DOHH2 (cell line): ENCODE results near the gene ARL8B.

Source experiments
- H3F3A ChIP-seq: fragments of 200-600 bp; sonication (generic), shearing (Covaris generic); 2 replicates; pipeline ENCODE4 v1.6.0; 2016; ENCODE audit warnings: antibody characterized with exemption, mild to moderate bottlenecking; ENCODE audit not compliant: control insufficient read depth, insufficient read depth
- H3K27ac ChIP-seq: fragments of 200-600 bp; sonication (generic); 2 replicates; pipeline ENCODE4 v1.5.1; 2014; ENCODE audit warnings: low read depth, mild to moderate bottlenecking, low read length, moderate library complexity
- H3K27me3 ChIP-seq: fragments of 200-600 bp; sonication (generic); 2 replicates; pipeline ENCODE4 v1.6.1; 2014; ENCODE audit warnings: mild to moderate bottlenecking, low read length, mixed read lengths; ENCODE audit not compliant: control insufficient read depth
- H3K36me3 ChIP-seq: fragments of 200-600 bp; sonication (generic); 2 replicates; pipeline ENCODE4 v1.6.1; 2014; ENCODE audit warnings: mild to moderate bottlenecking, low read length, moderate library complexity, mixed read lengths; ENCODE audit not compliant: control insufficient read depth
- H3K4me1 ChIP-seq: fragments of 200-600 bp; sonication (generic); 2 replicates; pipeline ENCODE4 v1.6.1; 2014; ENCODE audit warnings: mild to moderate bottlenecking, low read length, mixed read lengths; ENCODE audit not compliant: control insufficient read depth
- H3K4me2 ChIP-seq: fragments of 200-600 bp; sonication (generic); 2 replicates; pipeline ENCODE4 v1.6.0; 2014; ENCODE audit warnings: mild to moderate bottlenecking, low read length, moderate library complexity
- H3K4me3 ChIP-seq: fragments of 200-600 bp; sonication (generic); 2 replicates; pipeline ENCODE4 v1.5.1; 2014; ENCODE audit warnings: mild to moderate bottlenecking, low read length, mixed read lengths
- H3K79me2 ChIP-seq: fragments of 200-600 bp; sonication (generic); 2 replicates; pipeline ENCODE4 v1.6.1; 2014; ENCODE audit warnings: mild to moderate bottlenecking, low read length, mixed read lengths; ENCODE audit not compliant: control insufficient read depth
- H3K9me2 ChIP-seq: fragments of 200-600 bp; sonication (generic); replicated peaks from 2 replicates; pipeline ENCODE4 v1.6.1; 2014; ENCODE audit warnings: mild to moderate bottlenecking, low read length, mixed read lengths; ENCODE audit not compliant: control insufficient read depth
- H3K9me3 ChIP-seq: fragments of 200-600 bp; sonication (generic); 2 replicates; pipeline ENCODE4 v1.6.1; 2014; ENCODE audit warnings: antibody characterized with exemption, low read length, mixed read lengths; ENCODE audit not compliant: control insufficient read depth, insufficient read depth
- H4K20me1 ChIP-seq: fragments of 200-600 bp; sonication (generic); 2 replicates; pipeline ENCODE4 v1.6.0; 2014; ENCODE audit warnings: low read depth, mild to moderate bottlenecking, antibody characterized with exemption, low read length, moderate library complexity; ENCODE audit not compliant: control insufficient read depth, insufficient read depth
- EZH2phosphoT487 ChIP-seq: fragments of 200-600 bp; sonication (generic); IDR thresholded peaks from 2 replicates; pipeline ENCODE4 v1.6.1; 2017; ENCODE audit warnings: borderline replicate concordance, mild to moderate bottlenecking, antibody characterized with exemption, low read length, moderate library complexity, mixed read lengths
- TF ChIP-seq, protein P1 (sequence below): fragments of 200-600 bp; sonication (generic); IDR thresholded peaks from one replicate; pipeline ENCODE4 v1.5.1; 2014; ENCODE audit warnings: antibody characterized with exemption, mild to moderate bottlenecking, low read depth, low read length; ENCODE audit not compliant: poor library complexity, severe bottlenecking

ARL8B gene

DNA sequence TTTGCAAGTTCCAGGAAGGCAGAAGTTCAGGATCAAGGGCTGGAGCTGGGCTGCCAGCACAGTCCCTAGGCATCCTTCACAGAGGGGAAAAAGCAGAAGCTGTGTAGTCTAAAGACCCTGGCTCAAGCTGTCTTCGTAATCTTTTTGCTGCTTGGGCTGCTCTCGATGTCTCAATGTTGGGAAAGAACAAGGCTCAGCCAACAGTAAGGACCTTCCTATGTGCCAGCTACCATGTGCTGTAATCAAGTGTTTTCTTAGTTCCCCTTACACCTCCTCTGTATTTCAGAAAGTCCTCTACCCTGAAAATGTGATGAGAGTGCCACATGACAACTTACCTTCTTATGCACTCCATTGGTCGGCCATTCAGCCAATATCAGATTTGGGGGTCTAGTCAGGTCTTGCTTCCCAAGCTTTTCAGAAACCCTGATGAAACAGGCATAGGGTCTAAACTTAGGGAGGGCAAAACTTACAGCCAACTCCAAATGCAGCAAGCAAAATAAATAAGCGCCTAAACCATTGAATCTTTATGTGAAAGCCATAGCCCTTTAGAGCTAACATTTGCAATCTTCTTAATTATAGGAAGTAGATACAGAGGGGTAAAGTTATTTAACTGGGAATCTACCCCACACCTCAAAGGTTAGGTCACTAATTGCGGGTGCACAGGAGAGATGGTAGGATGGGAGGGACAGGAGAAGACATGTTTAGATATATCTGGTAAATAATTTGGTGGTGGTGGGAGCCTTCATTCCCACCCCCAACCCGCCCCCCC is 64.2 kb downstream of the ARL8B start:
- H3K4me3 ChIP-seq, result peak overlapping the region; percentile 99

DNA sequence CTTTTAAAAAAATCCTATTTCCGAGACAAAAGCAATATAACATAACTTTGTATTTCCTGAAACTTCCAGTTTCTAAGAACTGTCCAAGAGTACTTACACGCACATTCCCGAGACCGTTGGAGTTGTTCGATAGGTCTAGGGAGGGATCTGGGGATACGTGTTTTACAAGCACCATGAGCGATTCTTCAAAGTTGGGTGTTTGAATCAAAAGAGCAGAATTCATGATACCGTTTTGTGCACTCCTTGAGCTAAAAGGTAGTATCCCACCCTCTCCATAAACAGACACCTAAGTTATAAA is 64.7 kb downstream of the ARL8B start:
- H3K36me3 ChIP-seq, result peaks cover 51% of the 10 kb centered on the region
- no peaks in the 10 kb centered on the region for H3K9me2 ChIP-seq
- peaks cover 55% of the 10 kb centered on the region for H3K4me1 ChIP-seq
- peak overlapping the region; percentile 100 for H3K27ac ChIP-seq
- no peak for TF ChIP-seq EZH2phosphoT487
- TF ChIP-seq, protein P1, sequence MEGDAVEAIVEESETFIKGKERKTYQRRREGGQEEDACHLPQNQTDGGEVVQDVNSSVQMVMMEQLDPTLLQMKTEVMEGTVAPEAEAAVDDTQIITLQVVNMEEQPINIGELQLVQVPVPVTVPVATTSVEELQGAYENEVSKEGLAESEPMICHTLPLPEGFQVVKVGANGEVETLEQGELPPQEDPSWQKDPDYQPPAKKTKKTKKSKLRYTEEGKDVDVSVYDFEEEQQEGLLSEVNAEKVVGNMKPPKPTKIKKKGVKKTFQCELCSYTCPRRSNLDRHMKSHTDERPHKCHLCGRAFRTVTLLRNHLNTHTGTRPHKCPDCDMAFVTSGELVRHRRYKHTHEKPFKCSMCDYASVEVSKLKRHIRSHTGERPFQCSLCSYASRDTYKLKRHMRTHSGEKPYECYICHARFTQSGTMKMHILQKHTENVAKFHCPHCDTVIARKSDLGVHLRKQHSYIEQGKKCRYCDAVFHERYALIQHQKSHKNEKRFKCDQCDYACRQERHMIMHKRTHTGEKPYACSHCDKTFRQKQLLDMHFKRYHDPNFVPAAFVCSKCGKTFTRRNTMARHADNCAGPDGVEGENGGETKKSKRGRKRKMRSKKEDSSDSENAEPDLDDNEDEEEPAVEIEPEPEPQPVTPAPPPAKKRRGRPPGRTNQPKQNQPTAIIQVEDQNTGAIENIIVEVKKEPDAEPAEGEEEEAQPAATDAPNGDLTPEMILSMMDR, result no peak
- H3K27me3 ChIP-seq, result no peaks in the 10 kb centered on the region
- no peaks in the 10 kb centered on the region for H3K9me3 ChIP-seq
- H3K4me3 ChIP-seq, result peak overlapping the region; percentile 99
- peaks cover 74% of the 10 kb centered on the region for H3K79me2 ChIP-seq
- peak overlapping the region; percentile 95 for H3K4me2 ChIP-seq
- peaks cover 7% of the 10 kb centered on the region for H4K20me1 ChIP-seq
- H3F3A ChIP-seq, result peaks cover 55% of the 10 kb centered on the region

More for the DNA sequence above, 64.2 kb downstream of the ARL8B start:
- H3K27ac ChIP-seq, result peak overlapping the region; percentile 100
- peak overlapping the region; percentile 95 for H3K4me2 ChIP-seq
- H3K27me3 ChIP-seq, result no peaks in the 10 kb centered on the region
- TF ChIP-seq, protein P1, result no peak
- no peak for TF ChIP-seq EZH2phosphoT487
- peaks cover 7% of the 10 kb centered on the region for H4K20me1 ChIP-seq
- no peaks in the 10 kb centered on the region for H3K9me3 ChIP-seq
- peaks cover 54% of the 10 kb centered on the region for H3K4me1 ChIP-seq
- H3K79me2 ChIP-seq, result peaks cover 69% of the 10 kb centered on the region
- peaks cover 49% of the 10 kb centered on the region for H3K36me3 ChIP-seq
- H3K9me2 ChIP-seq, result no peaks in the 10 kb centered on the region
- H3F3A ChIP-seq, result peaks cover 55% of the 10 kb centered on the region

DNA sequence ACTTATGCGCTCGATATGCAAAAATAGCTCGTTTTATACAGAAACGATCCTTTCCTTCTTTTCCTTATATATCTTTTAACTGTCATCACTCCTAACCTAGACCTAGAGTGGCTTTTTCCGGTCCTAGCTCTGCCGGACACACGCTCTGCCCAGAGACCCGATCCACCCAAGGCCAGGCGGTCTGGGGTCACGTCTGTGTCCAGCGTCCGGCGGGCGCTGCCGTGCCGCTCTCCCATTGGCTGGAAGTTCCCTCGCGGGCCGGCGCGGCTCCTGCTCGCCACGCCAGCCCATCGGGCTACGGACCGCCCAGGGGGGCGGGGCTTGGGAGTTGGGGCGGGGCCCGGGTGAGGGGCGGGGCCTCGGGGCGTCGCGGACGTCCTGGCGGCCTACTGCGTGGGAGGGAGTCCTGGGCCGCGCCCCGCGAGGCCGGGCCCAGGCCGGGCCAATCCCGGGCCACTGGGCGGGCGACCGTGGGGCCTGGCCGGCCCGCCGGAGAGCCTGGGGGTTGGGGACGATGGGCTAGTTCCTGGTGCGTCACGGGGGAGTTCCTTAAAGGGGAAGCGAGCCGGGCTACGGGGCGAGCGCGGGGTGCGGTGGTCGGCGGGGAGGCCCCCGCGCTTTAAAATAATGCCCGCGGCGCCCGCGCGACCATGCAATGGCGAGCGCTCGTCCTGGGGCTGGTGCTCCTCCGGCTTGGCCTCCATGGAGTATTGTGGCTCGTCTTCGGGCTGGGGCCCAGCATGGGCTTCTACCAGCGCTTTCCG is 65.2 kb downstream of the ARL8B start, which contains the start of gene EDEM1:
EDEM1 (plus strand) TSS at position 552 of the 764 bp plus-strand sequence; CDS start at position 651, 99 bp downstream.
- H3K4me1 ChIP-seq, result peaks cover 55% of the 10 kb centered on the region
- peaks cover 50% of the 10 kb centered on the region for H3F3A ChIP-seq
- peak within 1 kb of the TSS; percentile 100 for H3K27ac ChIP-seq
- H3K4me3 ChIP-seq, result peak within 1 kb of the TSS; percentile 99
- TF ChIP-seq, protein P1, result no peak
- TF ChIP-seq EZH2phosphoT487, result no peak
- peaks cover 79% of the 10 kb centered on the region for H3K79me2 ChIP-seq
- no peaks in the 10 kb centered on the region for H3K9me2 ChIP-seq
- H3K4me2 ChIP-seq, result peak within 1 kb of the TSS; percentile 96
- no peaks in the 10 kb centered on the region for H3K9me3 ChIP-seq
- no peaks in the 10 kb centered on the region for H3K27me3 ChIP-seq
- peaks cover 52% of the 10 kb centered on the region for H3K36me3 ChIP-seq
- H4K20me1 ChIP-seq, result peaks cover 9% of the 10 kb centered on the region
